CD14-positive monocyte (primary cell): ENCODE results near the gene GP1BA. TPM values are rescaled to one million over a fixed set of nuclear protein-coding genes. Genes with fewer than 3 reads are reported as not detected.

ENCODE experiments used
- DNase-seq, 3 donors: peaks; one replicate each; pipeline ENCODE4 v3.0.0-alpha.2; 2011 to 2022
- H2AFZ ChIP-seq: 2 replicates; pipeline ENCODE4 v1.6.0; 2012; ENCODE audit warnings: mild to moderate bottlenecking, low read depth, low read length, inconsistent platforms; ENCODE audit not compliant: insufficient read depth, poor library complexity, severe bottlenecking
- H3K27ac ChIP-seq, 2 donors: 1 replicate in 1 of 2; 2 replicates in 1 of 2; pipeline ENCODE4 v1.5.1; 2012 to 2013; ENCODE audit warnings: low read length in 2 of 2, control low read depth in 1 of 2, inconsistent platforms in 1 of 2, low read depth in 1 of 2, mild to moderate bottlenecking in 1 of 2
- H3K27me3 ChIP-seq, 2 donors: one replicate each; pipeline versions ENCODE4 v1.6.0 to v1.6.1; 2011 to 2013; ENCODE audit warnings: low read length in 2 of 2; ENCODE audit not compliant: control insufficient read depth in 2 of 2, insufficient read depth in 2 of 2
- H3K36me3 ChIP-seq, 2 donors: replicated peaks in 1 of 2; 1 replicate in 1 of 2; 2 replicates in 1 of 2; pipeline versions ENCODE4 v1.5.1 to v1.6.1; 2012 to 2013; ENCODE audit warnings: low read length in 2 of 2, control low read depth in 1 of 2, inconsistent platforms in 1 of 2, mild to moderate bottlenecking in 1 of 2; ENCODE audit not compliant: insufficient read depth in 2 of 2, control insufficient read depth in 1 of 2
- H3K4me1 ChIP-seq, 2 donors: 1 replicate in 1 of 2; 2 replicates in 1 of 2; pipeline versions ENCODE4 v1.5.1 to v1.6.1; 2012 to 2013; ENCODE audit warnings: low read length in 2 of 2, control low read depth in 1 of 2, inconsistent platforms in 1 of 2, mild to moderate bottlenecking in 1 of 2, moderate library complexity in 1 of 2; ENCODE audit not compliant: insufficient read depth in 2 of 2, control insufficient read depth in 1 of 2
- H3K4me2 ChIP-seq: replicated peaks from 2 replicates; pipeline ENCODE3; 2012; ENCODE audit warnings: low read length, moderate library complexity, mild to moderate bottlenecking; ENCODE audit not compliant: poor library complexity, severe bottlenecking; ENCODE audit errors: extremely low read depth
- H3K4me3 ChIP-seq, 3 experiments: fragments of 200-600 bp in 1 of 3; sonication (generic) in 1 of 3; replicated peaks in 1 of 3; 1 replicate in 2 of 3; 2 replicates in 1 of 3; pipeline ENCODE4 v1.5.1; 2011 to 2013; ENCODE audit warnings: low read length in 3 of 3, mild to moderate bottlenecking in 3 of 3, control low read depth in 2 of 3, low read depth in 2 of 3, inconsistent platforms in 1 of 3, moderate library complexity in 1 of 3
- H3K79me2 ChIP-seq: 2 replicates; pipeline ENCODE4 v1.6.0; 2012; ENCODE audit warnings: mild to moderate bottlenecking, control low read depth, inconsistent platforms, low read length, moderate library complexity; ENCODE audit not compliant: insufficient read depth
- H3K9ac ChIP-seq: 2 replicates; pipeline ENCODE4 v1.6.0; 2017; ENCODE audit warnings: low read length, mild to moderate bottlenecking; ENCODE audit not compliant: insufficient read depth, poor library complexity, severe bottlenecking
- H3K9me3 ChIP-seq, 2 donors: replicated peaks in 1 of 2; 1 replicate in 1 of 2; 2 replicates in 1 of 2; pipeline versions ENCODE4 v1.5.1 to v1.6.1; 2012 to 2013; ENCODE audit warnings: low read length in 2 of 2, control low read depth in 1 of 2; ENCODE audit not compliant: control insufficient read depth in 1 of 2, insufficient read depth in 1 of 2
- H4K20me1 ChIP-seq: 2 replicates; pipeline ENCODE4 v1.6.0; 2012; ENCODE audit warnings: mild to moderate bottlenecking, low read length, control low read depth, moderate library complexity; ENCODE audit not compliant: insufficient read depth
- H3K27ac Mint-ChIP-seq, 7 donors: one replicate each; pipeline ENCODE4 v1.8.0; 2020; ENCODE audit warnings: mild to moderate bottlenecking in 7 of 7, mixed read lengths in 7 of 7, moderate library complexity in 6 of 7, inconsistent platforms in 2 of 7
- H3K27me3 Mint-ChIP-seq, 3 donors: one replicate each; pipeline ENCODE4 v1.8.0; 2021 to 2022; ENCODE audit warnings: low read depth in 3 of 3, mild to moderate bottlenecking in 3 of 3, mixed read lengths in 3 of 3, moderate library complexity in 3 of 3, inconsistent platforms in 1 of 3
- H3K36me3 Mint-ChIP-seq, 2 donors: one replicate each; pipeline ENCODE4 v1.8.0; 2020; ENCODE audit warnings: mixed read lengths in 2 of 2, inconsistent platforms in 1 of 2, mild to moderate bottlenecking in 1 of 2
- H3K4me1 Mint-ChIP-seq: one replicate; pipeline ENCODE4 v1.8.0; 2020; ENCODE audit warnings: mild to moderate bottlenecking, mixed read lengths
- H3K4me3 Mint-ChIP-seq, 2 donors: one replicate each; pipeline ENCODE4 v1.8.0; 2020; ENCODE audit warnings: mild to moderate bottlenecking in 2 of 2, mixed read lengths in 2 of 2, moderate library complexity in 1 of 2
- H3K9me3 Mint-ChIP-seq, 7 donors: one replicate each; pipeline ENCODE4 v1.8.0; 2020 to 2022; ENCODE audit warnings: mixed read lengths in 7 of 7, mild to moderate bottlenecking in 6 of 7, moderate library complexity in 6 of 7, inconsistent platforms in 2 of 7
- WGBS: methylation state at CpG from one replicate; pipeline ENCODE4 v1.1.5; 2013; ENCODE audit warnings: missing lambda C conversion rate; ENCODE audit not compliant: insufficient coverage; 5-methylcytosine and 5-hydroxymethylcytosine counted together
- intact Hi-C, 2 donors: fragments of 100-400 bp; cut with micrococcal nuclease; formaldehyde crosslinking; loops; one replicate each; pipeline versions ENCODE4 v1.15.0 to v1.15.1; 2023
- polyA plus RNA-seq, 3 donors: library from polyadenylated mRNA; depleted of rRNA in 1 of 3; unstranded in 2 of 3; stranded (reverse) in 1 of 3; fragments of 300-500 nt in 2 of 3; fragments of >200 nt in 1 of 3; fragmentation: Illumina TruSeq in 2 of 3; gene quantifications; 1 replicate in 2 of 3; 2 replicates in 1 of 3; pipeline ENCODE4 v1.2.3, GENCODE V29; 2012 to 2021
- TF ChIP-seq, protein P1 (sequence below): fragments of 200-600 bp; IDR thresholded peaks from one replicate; pipeline ENCODE4 v1.8.0; 2022; ENCODE audit warnings: antibody characterized with exemption, mild to moderate bottlenecking

The GP1BA gene
- polyA plus RNA-seq, 3 donors: 0.24 to 0.29 TPM; not detected in 1

- 89% methylated on average over 2 of the region's 8 CpGs for WGBS
- Mint-ChIP-seq H3K27me3 (peaks cover 40 to 52% (median 43%) of the 10 kb centered on the region in 3 donors), H3K36me3 (peaks cover 49 to 50% of the 10 kb centered on the region in 2 donors), H3K9me3 (peaks cover 0 to 12% (median 4%) of the 10 kb centered on the region in 7 donors), H3K4me3 (peak overlapping the region; percentile 78 to 91), H3K27ac (peak overlapping the region in 6 of 7 donors; percentile 46 to 92 (median 80)), H3K4me1 (peaks cover 41% of the 10 kb centered on the region)
- peak overlapping the region; percentile 89 for H3K4me2 ChIP-seq
- no peak overlapping the region for H2AFZ ChIP-seq
- H3K27me3 ChIP-seq: peaks cover 0 to 26% of the 10 kb centered on the region in 2 donors
- intact Hi-C loops: no loop called here
- H3K9ac ChIP-seq: peak overlapping the region; percentile 65
- no peak overlapping the region for H3K27ac ChIP-seq
- H3K9me3 ChIP-seq: no peaks in the 10 kb centered on the region
- H3K4me3 ChIP-seq: peak overlapping the region in 1 of 3 experiments; percentile 83
- peak in 1 of 3 donors; percentile 4 for DNase-seq
- peaks cover 42 to 44% of the 10 kb centered on the region in 2 donors for H3K36me3 ChIP-seq
- H3K79me2 ChIP-seq: no peaks in the 10 kb centered on the region
- no peaks in the 10 kb centered on the region for H4K20me1 ChIP-seq
- TF ChIP-seq, protein P1, sequence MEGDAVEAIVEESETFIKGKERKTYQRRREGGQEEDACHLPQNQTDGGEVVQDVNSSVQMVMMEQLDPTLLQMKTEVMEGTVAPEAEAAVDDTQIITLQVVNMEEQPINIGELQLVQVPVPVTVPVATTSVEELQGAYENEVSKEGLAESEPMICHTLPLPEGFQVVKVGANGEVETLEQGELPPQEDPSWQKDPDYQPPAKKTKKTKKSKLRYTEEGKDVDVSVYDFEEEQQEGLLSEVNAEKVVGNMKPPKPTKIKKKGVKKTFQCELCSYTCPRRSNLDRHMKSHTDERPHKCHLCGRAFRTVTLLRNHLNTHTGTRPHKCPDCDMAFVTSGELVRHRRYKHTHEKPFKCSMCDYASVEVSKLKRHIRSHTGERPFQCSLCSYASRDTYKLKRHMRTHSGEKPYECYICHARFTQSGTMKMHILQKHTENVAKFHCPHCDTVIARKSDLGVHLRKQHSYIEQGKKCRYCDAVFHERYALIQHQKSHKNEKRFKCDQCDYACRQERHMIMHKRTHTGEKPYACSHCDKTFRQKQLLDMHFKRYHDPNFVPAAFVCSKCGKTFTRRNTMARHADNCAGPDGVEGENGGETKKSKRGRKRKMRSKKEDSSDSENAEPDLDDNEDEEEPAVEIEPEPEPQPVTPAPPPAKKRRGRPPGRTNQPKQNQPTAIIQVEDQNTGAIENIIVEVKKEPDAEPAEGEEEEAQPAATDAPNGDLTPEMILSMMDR: no peak
- peaks cover 45 to 49% of the 10 kb centered on the region in 2 donors for H3K4me1 ChIP-seq
Measured at GRCh38 chr17:4898351-4898750, 33.7 kb upstream of the GP1BA start.

- no peaks in the 10 kb centered on the region for H4K20me1 ChIP-seq
- H3K4me3 ChIP-seq: peak overlapping the region; percentile 31 to 83 (median 46)
- TF ChIP-seq, protein P1: no peak
- H3K4me3 Mint-ChIP-seq: peak overlapping the region; percentile 89 to 91
- H3K36me3 ChIP-seq: peaks cover 37 to 38% of the 10 kb centered on the region in 2 donors
- no peaks in the 10 kb centered on the region for H3K79me2 ChIP-seq
- DNase-seq: no peak
- peaks cover 45% of the 10 kb centered on the region for H3K4me1 Mint-ChIP-seq
- H3K27me3 Mint-ChIP-seq: peaks cover 41 to 54% (median 48%) of the 10 kb centered on the region in 3 donors
- H2AFZ ChIP-seq: no peak overlapping the region
- peaks cover 0 to 26% of the 10 kb centered on the region in 2 donors for H3K27me3 ChIP-seq
- H3K27ac ChIP-seq: no peak overlapping the region
- H3K36me3 Mint-ChIP-seq: peaks cover 44 to 48% of the 10 kb centered on the region in 2 donors
- H3K4me1 ChIP-seq: peaks cover 47 to 52% of the 10 kb centered on the region in 2 donors
- peak overlapping the region in 5 of 7 donors; percentile 41 to 92 (median 84) for H3K27ac Mint-ChIP-seq
- intact Hi-C loops: no loop called here
- H3K9me3 ChIP-seq: no peaks in the 10 kb centered on the region
- H3K9me3 Mint-ChIP-seq: peaks cover 0 to 12% (median 4%) of the 10 kb centered on the region in 7 donors
- peak overlapping the region; percentile 65 for H3K9ac ChIP-seq
- peak overlapping the region; percentile 89 for H3K4me2 ChIP-seq
- 21% methylated on average over 34 of the region's 34 CpGs for WGBS
Measured at GRCh38 chr17:4898927-4899326, 33.1 kb upstream of the GP1BA start.
